NCI-H524 (cell line): ENCODE results near the gene CPA2.
A peak's percentile ranks its signal among the peaks of the same experiment; 100 is the strongest.

ENCODE experiments used
- DNase-seq, 2 experiments: peaks; one replicate each; lab custom pipeline; 2025; lab: John Stamatoyannopoulos, UW

The CPA2 gene

DNA sequence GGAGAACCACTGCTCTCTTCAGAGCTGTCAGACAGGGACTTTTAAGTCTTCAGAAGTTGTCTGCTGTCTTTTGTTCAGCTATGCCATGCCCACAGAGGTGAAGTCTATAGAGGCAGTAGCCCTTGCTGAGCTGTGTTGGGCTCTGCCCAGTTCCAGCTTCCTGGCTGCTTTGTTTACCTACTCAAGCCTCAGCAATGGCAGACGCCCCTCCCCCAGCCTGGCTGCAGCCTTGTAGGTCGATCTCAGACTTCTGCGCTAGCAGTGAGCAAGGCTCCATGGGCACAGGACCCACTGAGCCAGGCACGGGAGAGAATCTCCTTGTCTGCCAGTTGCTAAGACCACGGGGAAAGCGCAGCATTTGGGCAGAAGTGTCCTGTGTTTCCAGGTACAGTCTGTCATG, 12.1 kb upstream of the CPA2 start:
- DNase-seq, result no peak

- no peak for DNase-seq
These were observed 10.0 kb upstream of the CPA2 start for GRCh38 chr7:130256704-130257103.

GRCh38 chr7:130258494-130259078, 8.1 kb upstream of the CPA2 start:
- DNase-seq, result no peak

DNA sequence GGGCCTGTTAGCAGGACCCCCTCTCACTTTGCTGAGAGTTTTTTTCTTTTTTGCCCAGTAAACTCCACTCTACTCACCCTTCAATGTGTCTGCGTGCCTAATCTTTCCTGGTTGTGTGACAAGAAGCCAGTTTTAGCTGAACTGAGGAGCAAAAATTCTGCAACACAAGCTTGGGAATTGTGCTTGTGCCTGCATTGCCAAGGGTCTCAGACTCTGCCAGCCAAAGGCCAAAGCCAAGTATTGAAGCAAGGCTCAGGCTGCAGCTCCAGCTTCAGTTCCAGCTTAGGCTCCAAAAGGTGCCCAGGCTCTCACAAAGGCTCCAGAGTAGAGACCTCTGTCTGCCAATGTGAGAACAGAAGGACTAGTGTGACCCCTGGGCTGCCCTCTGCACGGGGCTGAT, 4.2 kb upstream of the CPA2 start:
- DNase-seq, result no peak

GRCh38 chr7:130263130-130263529, 3.5 kb upstream of the CPA2 start:
- no peak for DNase-seq

- no peak for DNase-seq
These were observed 278 bp downstream of the CPA2 start for GRCh38 chr7:130266961-130267321.

DNA sequence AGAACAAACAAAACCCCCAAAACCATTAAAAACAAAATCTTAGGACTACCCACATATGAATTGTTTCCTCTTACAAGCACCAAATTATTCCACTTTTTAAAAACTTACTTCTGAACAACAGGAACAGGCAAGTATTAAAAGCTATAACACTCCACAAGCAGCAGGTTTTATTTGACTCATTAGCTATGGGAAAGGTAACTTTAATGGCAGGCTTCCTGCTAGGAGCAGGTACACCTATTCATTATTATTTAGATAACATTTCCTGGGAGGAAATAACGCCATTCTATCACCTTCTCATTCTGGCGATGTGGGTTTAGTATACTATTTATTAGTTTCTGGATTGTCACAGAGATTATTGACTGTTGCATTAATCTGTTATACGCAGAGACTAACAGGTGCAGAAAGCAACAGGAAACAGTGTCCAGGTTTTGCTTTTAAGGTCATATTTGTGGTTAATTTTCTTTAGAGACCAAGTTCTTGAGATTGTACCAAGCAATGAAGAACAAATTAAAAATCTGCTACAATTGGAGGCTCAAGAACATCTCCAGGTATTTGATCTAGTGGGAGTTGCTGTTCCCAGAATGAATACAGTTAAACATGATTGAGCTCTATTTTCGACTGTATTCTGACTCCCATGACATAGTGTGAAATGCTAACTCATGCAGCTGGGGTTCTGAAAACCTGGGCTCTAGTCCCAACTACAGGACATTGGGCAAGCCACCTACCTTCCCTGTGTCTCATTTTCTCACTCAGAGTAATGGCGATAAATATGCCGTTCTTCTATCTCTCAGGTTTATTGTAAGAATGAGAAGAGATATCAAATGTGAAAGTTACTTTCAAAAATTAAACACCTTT, 2.0 kb downstream of the CPA2 start:
- DNase-seq, result no peak

- no peak for DNase-seq
These were observed 2.6 kb downstream of the CPA2 start for GRCh38 chr7:130269318-130269694.

- peak; percentile 21 to 41 for DNase-seq
These were observed 4.5 kb downstream of the CPA2 start for GRCh38 chr7:130270947-130271800.

DNA sequence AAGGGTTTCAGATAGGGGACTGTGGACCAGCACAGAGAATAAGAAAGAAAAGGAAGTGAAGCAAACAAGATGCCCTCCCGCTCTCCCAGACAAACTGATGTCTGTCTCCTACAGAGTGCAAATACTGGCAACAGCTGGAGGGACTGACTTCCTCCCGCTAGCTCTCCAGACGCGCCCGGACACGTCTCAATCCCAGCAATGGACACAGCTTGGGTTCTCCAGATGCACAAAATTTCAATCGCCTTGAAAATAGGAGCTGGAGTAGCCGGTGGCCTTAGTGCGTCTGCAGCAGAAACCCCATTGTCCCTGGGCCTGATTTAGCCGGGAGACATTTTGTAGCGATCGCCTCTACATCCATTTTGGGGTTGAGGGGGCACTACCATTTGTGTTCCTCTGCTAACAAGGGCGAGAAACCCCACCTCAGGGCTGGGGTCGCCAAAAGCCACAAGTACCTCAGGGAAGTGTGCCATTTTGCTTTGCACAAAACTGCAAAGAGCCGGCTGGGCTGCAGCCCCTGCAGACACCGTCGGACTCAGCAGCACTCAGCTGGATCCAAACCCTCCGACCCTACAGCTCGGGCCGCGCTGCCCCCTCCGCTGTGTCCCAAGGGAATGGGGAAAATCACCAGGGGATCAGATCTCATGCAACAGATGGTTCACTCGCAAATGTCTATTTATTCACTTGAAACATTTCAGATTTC, 5.9 kb downstream of the CPA2 start:
- peak; percentile 65 to 83 for DNase-seq

- DNase-seq, result peak; percentile 95
These were observed 6.6 kb downstream of the CPA2 start for GRCh38 chr7:130273081-130273932.

GRCh38 chr7:130273933-130274255, 7.2 kb downstream of the CPA2 start:
- DNase-seq, result peak; percentile 59 to 79

DNA sequence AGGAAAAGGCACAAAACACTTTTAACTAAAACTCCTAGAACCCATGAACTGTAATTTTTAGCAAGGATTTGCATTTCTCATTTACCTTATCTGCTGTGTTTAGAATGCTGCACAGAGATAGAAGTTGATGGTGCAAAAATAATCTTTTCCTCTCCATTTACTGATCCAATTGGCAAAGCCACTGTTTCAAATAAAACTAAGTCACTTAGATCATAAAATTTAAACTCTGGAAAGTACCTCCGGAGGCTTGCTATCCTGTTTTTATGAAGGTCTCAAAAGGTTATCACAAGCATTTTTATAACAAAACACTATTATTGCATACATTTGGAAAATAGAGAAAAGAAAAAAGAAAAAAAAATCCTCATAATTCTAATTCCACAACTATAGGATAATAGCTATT, 7.6 kb downstream of the CPA2 start:
- no peak for DNase-seq

DNA sequence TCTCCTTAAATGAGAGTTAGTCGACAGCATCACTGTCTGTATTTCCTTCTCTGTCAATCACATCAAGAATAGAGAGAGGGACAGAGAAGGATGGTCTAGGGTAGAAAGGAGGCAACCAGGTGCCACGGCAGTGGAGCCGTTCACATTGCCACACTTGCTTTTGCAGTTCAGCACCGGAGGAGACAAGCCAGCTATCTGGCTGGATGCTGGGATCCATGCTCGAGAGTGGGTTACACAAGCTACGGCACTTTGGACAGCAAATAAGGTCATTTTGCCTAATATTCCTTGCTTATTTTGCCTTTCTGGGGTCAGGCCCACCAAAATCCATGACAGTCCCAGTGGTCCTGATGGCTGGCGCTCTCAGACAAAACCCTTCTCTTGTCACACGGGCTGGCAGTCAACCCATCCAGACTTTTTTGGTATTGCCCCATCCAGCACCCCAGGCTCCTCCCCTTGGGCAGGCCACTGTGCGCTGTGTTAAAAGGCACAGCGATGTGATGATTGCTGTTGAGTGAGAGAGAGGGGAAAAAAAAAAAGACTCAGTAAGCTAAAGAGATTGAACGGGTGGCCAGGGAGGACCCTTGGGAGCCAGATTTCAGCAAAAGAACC, 8.4 kb downstream of the CPA2 start:
- DNase-seq, result peak in 1 of 2 experiments; percentile 35

GRCh38 chr7:130275826-130276297, 9.2 kb downstream of the CPA2 start:
- no peak for DNase-seq

GRCh38 chr7:130276796-130277762, 10.4 kb downstream of the CPA2 start:
- no peak for DNase-seq

DNA sequence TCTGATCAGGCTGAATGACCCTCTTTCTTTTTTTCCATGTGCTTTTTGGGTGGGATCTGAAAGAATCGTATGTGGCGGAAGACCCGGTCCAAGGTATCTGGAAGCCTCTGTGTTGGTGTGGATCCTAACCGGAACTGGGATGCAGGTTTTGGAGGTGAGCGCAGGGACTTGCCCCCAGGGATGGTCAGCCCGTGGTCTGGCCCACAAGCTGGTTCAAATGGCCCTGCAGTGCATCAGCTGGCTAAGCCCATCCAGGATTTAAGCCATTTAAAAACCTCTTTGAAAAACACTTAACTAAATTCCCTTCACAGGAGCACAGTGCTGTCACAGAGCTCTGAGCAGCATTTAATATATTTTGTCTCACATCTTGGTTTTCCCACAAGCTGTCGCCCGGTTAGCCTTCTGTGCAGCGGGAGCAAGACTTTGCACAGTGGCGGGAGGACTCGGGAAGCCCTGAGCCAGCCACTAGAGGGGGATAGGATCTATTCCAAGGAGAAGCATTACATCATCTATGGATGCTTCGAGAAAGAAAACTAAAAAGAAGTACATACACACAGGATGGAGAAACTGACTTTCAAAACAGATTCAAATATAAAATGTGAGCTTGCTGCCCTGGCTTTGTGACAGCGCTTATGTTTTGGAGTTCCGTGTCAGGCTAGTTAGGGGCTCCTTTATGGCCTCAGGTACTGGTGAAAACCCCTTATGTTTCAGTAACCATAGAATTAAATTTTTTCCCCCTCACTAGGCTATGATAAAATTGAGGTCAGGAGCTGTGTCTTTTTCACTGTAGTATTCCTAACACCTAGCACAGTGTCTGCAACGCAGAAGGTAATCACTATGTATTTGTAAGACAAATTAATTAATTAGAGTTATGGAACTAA, 11.3 kb downstream of the CPA2 start:
- DNase-seq, result peak; percentile 91 to 98

DNA sequence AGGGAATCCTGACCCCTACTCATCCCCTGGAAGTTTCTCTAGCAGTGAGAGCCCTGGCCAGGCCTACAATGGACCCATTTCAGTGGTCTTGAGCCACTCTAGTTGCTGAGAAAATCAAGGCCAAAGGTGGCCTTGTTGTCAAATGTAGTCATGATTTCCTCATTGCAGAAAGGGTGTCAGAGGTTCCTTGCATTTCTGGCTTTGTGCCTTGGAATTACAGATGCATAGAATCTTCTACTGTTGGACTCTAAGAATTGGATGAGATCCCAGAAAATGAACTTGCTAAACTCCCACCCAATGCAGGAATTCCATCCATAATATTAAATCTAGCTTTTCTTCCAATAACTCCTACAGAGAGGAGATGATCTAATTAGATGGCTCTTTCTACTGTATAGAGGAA, 12.2 kb downstream of the CPA2 start:
- no peak for DNase-seq

GRCh38 chr7:130279286-130279685, 12.6 kb downstream of the CPA2 start:
- DNase-seq, result no peak
